Esophagus muscularis mucosa (tissue), 4 donors: ENCODE measurements around the gene CEPT1. TPM values are rescaled to one million over a fixed set of nuclear protein-coding genes. Genes with fewer than 3 reads are reported as not detected.

Experiments
- DNase-seq: peaks from one replicate; pipeline ENCODE4 v3.0.0-alpha.2; 2017; ENCODE audit errors: extremely low spot score
- H3K27ac ChIP-seq, 4 donors: fragments of 200-600 bp; sonication (generic); replicated peaks in 1 of 4; 1 replicate in 3 of 4; 2 replicates in 1 of 4; pipeline ENCODE4 v1.5.1; 2016 to 2019; ENCODE audit warnings: mild to moderate bottlenecking in 1 of 4
- H3K27me3 ChIP-seq, 4 donors: fragments of 200-600 bp; sonication (generic); one replicate each; pipeline versions ENCODE4 v1.5.1 to v1.6.0; 2016 to 2019
- H3K36me3 ChIP-seq, 4 donors: fragments of 200-600 bp; sonication (generic); one replicate each; pipeline ENCODE4 v1.5.1; 2016 to 2019
- H3K4me1 ChIP-seq, 4 donors: fragments of 200-600 bp; sonication (generic); one replicate each; pipeline ENCODE4 v1.5.1; 2016 to 2019
- H3K4me3 ChIP-seq, 4 donors: fragments of 200-600 bp; sonication (generic); 1 replicate in 2 of 4; 2 replicates in 2 of 4; pipeline ENCODE4 v1.5.1; 2016 to 2019; ENCODE audit warnings: mild to moderate bottlenecking in 4 of 4, moderate library complexity in 1 of 4
- H3K9me3 ChIP-seq, 4 donors: fragments of 200-600 bp; sonication (generic); 1 replicate in 3 of 4; 2 replicates in 1 of 4; pipeline ENCODE4 v1.5.1; 2016 to 2019
- EP300 ChIP-seq: sonication (generic); formaldehyde crosslinking; IDR thresholded peaks from one replicate; pipeline ENCODE4 v1.6.1; 2017; ENCODE audit warnings: antibody characterized with exemption
- POLR2A ChIP-seq: fragments of 450-650 bp; IDR thresholded peaks from one replicate; pipeline ENCODE4 v1.6.1; 2017; ENCODE audit warnings: antibody characterized with exemption, moderate library complexity, mild to moderate bottlenecking, low read depth
- POLR2AphosphoS5 ChIP-seq, 2 donors: sonication (generic); formaldehyde crosslinking; IDR thresholded peaks; one replicate each; pipeline ENCODE4 v1.6.1; 2017; ENCODE audit warnings: antibody characterized with exemption in 2 of 2
- WGBS: methylation state at CpG from one replicate; pipeline ENCODE4 v1.1.5; 2018; 5-methylcytosine and 5-hydroxymethylcytosine counted together
- intact Hi-C: fragments of 100-400 bp; cut with DNase I; formaldehyde crosslinking; loops from one replicate; pipeline ENCODE4 v1.15.1; 2023
- total RNA-seq, 4 donors: library from RNA; depleted of rRNA; stranded (reverse); fragments of >200 nt; gene quantifications; one replicate each; pipeline versions ENCODE4 v1.1.0 to v1.2.1, GENCODE V29; 2016
- TF ChIP-seq, protein P1 (sequence below), 3 experiments: fragments of 200-600 bp in 2 of 3; fragments of 450-650 bp in 1 of 3; sonication (generic) in 2 of 3; IDR thresholded peaks; one replicate each; pipeline ENCODE4 v1.5.1; 2017 to 2019; ENCODE audit warnings: antibody characterized with exemption in 3 of 3, mild to moderate bottlenecking in 2 of 3, moderate library complexity in 1 of 3

CEPT1 gene
- total RNA-seq, 4 donors from 2014 or later: 20.2 to 27.0 (median 23.7) TPM

DNA sequence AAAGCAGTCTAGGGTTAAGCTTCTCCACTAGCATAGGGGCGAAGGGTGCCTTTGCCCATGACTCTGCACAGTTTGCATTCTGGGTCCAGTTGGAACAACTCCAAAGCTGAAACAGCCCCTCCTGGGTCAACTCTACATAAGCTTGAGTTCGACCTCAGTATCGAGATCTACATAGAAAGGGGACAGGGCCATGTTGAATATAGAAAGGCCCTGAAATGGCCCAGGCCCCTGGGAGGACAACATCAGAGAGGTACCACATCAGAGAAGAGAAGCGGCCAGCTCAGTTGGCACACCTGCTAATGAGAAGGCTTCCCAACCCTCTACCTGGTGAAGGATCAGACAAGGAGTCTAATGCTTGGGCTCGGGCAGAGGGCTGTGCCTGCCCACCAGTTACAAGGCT lies 58.8 kb downstream of the CEPT1 start:
- DNase-seq: no peak
- Histone ChIP-seq H3K27ac (no peak overlapping the region), H3K27me3 (peaks cover 0 to 13% (median 8%) of the 10 kb centered on the region in 4 donors), H3K4me1 (peaks cover 4 to 24% (median 16%) of the 10 kb centered on the region in 4 donors), H3K36me3 (no peaks in the 10 kb centered on the region), H3K4me3 (peak overlapping the region; percentile 17 to 41 (median 21)), H3K9me3 (no peaks in the 10 kb centered on the region)
- no peak for TF ChIP-seq POLR2A
- TF ChIP-seq, protein P1, sequence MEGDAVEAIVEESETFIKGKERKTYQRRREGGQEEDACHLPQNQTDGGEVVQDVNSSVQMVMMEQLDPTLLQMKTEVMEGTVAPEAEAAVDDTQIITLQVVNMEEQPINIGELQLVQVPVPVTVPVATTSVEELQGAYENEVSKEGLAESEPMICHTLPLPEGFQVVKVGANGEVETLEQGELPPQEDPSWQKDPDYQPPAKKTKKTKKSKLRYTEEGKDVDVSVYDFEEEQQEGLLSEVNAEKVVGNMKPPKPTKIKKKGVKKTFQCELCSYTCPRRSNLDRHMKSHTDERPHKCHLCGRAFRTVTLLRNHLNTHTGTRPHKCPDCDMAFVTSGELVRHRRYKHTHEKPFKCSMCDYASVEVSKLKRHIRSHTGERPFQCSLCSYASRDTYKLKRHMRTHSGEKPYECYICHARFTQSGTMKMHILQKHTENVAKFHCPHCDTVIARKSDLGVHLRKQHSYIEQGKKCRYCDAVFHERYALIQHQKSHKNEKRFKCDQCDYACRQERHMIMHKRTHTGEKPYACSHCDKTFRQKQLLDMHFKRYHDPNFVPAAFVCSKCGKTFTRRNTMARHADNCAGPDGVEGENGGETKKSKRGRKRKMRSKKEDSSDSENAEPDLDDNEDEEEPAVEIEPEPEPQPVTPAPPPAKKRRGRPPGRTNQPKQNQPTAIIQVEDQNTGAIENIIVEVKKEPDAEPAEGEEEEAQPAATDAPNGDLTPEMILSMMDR (IDR thresholded peaks at IDR 0.05): no peak
- TF ChIP-seq EP300: no peak
- no peak for TF ChIP-seq POLR2AphosphoS5 (IDR thresholded peaks at IDR 0.05)
- 97% methylated on average over 5 of the region's 5 CpGs for WGBS
- intact Hi-C loops: no loop called here

DNA sequence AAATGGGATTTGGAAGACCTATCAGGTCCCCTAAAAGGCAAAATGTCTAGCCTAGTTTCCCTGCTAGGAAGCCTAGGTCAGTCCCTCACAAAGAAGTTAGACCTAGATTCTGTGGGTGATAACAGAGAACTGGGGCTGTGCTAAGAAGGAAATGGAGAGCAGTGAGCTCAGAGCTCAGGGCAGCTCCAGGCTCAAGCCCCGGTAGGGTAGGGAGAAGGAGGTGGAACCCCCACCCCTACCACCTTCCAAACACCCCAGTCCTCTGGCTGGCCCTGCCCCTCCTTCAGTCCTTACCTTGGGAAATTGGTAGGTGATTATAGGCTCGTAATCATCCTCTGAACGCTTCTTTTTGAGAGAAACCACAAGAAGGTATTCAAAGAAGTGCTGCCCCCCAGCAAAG lies 59.3 kb downstream of the CEPT1 start:
- intact Hi-C loops: no loop called here
- H3K9me3 ChIP-seq: no peaks in the 10 kb centered on the region
- H3K27ac ChIP-seq: peak overlapping the region; percentile 33 to 55 (median 34)
- WGBS: 87% methylated on average over 3 of the region's 3 CpGs
- peak overlapping the region; percentile 17 to 41 (median 21) for H3K4me3 ChIP-seq
- H3K27me3 ChIP-seq: peaks cover 0 to 18% (median 10%) of the 10 kb centered on the region in 4 donors
- no peaks in the 10 kb centered on the region for H3K36me3 ChIP-seq
- TF ChIP-seq EP300: no peak
- TF ChIP-seq POLR2AphosphoS5 (IDR thresholded peaks at IDR 0.05): no peak
- no peak for TF ChIP-seq POLR2A
- TF ChIP-seq, protein P1 (IDR thresholded peaks at IDR 0.05): no peak
- DNase-seq: peak; percentile 60
- H3K4me1 ChIP-seq: peaks cover 8 to 29% (median 20%) of the 10 kb centered on the region in 4 donors

DNA sequence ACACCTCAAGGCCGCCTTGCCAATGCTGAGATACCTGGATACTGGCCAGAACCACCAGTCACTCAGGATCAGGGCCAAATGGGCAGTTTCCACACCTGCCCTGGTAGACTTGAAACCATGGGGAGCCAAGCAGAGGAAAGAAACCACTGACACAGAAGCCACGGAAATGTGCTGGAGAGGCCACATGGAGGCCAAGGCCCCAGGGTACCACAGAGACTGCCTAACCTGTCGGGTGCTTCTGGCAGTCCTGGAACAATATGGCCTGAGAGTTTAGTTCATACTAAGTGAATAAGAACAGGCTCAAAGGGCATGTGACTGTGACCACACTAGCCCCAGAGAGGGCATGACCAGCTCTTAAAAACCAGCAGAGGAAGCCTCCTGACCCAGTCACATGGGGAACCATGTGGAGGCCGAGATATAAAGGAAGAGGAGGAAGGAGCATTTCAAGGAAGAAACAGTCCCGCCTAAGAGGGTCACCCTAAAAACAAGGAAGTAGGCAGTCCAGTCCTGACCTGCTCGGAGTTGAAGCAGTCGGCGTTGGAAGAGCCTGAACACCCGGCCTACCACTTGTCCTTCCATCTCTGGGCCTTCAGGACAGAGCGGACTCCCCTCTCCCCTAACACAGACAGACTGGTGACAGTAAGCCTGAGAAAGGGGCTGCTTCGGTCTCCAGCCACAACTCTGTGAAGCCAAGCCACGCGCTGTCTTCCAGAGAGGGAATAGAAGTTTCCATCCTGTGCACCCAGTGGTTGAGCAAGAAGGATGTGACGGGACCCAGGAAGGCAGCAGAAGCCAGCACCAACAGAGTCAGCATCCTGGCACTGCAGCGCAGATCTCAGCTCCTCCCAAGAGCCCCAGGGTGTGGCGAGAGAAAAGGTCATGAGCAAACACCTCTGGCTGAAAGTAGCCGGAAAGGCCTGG lies 60.1 kb downstream of the CEPT1 start, which contains the start of gene DENND2D:
TSS of gene DENND2D (minus strand) at position 766 of the 921 bp plus-strand sequence. CDS start at position 579, 187 bp downstream.
- TF ChIP-seq, protein P1 (IDR thresholded peaks at IDR 0.05): no peak
- TF ChIP-seq POLR2AphosphoS5 (IDR thresholded peaks at IDR 0.05): peak in 1 of 2 donors; percentile 70
- Histone ChIP-seq H3K4me1 (peaks cover 12 to 32% (median 22%) of the 10 kb centered on the region in 4 donors), H3K4me3 (peak within 1 kb of the TSS; percentile 17 to 41 (median 21)), H3K36me3 (no peaks in the 10 kb centered on the region), H3K9me3 (no peaks in the 10 kb centered on the region), H3K27ac (peak within 1 kb of the TSS; percentile 34 to 55 (median 44)), H3K27me3 (peaks cover 0 to 26% (median 12%) of the 10 kb centered on the region in 4 donors)
- intact Hi-C loops: no loop called here
- DNase-seq: peak; percentile 93
- 88% methylated on average over 16 of the region's 17 CpGs for WGBS

DNA sequence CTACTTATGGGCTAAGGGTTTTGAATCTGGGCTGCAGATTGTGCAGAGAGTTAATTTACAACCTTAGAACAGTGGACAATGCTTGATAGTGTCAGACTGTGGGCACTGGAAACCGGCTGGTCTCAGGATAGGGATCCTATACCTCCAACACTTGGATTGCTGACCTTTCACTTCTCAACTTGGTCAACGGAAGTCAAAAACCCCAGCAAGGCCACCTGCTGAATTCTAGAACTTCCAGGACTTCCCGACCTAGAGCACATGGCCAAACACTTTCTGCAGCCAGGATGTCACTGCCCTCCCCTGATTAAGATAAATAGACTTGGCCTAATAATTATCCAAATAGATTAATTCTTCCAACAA lies 60.8 kb downstream of the CEPT1 start:
- TF ChIP-seq EP300: no peak
- TF ChIP-seq POLR2AphosphoS5 (IDR thresholded peaks at IDR 0.05): no peak
- no peak for TF ChIP-seq POLR2A
- peaks cover 12 to 32% (median 20%) of the 10 kb centered on the region in 4 donors for H3K4me1 ChIP-seq
- H3K4me3 ChIP-seq: no peak overlapping the region
- no peak for DNase-seq
- 79% methylated on average over 3 of the region's 3 CpGs for whole genome bisulfite sequencing
- intact Hi-C loops: no loop called here
- H3K27ac ChIP-seq: peak overlapping the region in 3 of 4 donors; percentile 32 to 52 (median 52)
- H3K27me3 ChIP-seq: peaks cover 0 to 29% (median 12%) of the 10 kb centered on the region in 4 donors
- H3K36me3 ChIP-seq: no peaks in the 10 kb centered on the region
- H3K9me3 ChIP-seq: no peaks in the 10 kb centered on the region
